Activated T-helper 2 cell treated with anti-CD3 and anti-CD28 coated beads, Interferon-gamma antibody, Interleukin-2, Interleukin-4, amounts not matched to agents 10 μg/mL and 5 μg/mL and 100 μg/mL, durations not matched to agents 14 hours and 24 hours and 36 hours (primary cell): ENCODE data around the gene GOLGA6L7. TPM values are rescaled to one million over a fixed set of nuclear protein-coding genes. Genes with fewer than 3 reads are reported as not detected.
A peak's percentile ranks its signal among the peaks of the same experiment; 100 is the strongest.

Experiments
- DNase-seq: peaks from one replicate; pipeline ENCODE4 v3.0.0; 2021; ENCODE audit warnings: low spot score
- H3K27ac Mint-ChIP-seq: one replicate; pipeline ENCODE4 v1.8.0; 2021; ENCODE audit warnings: mixed read lengths
- H3K27me3 Mint-ChIP-seq: one replicate; pipeline ENCODE4 v1.8.0; 2021; ENCODE audit warnings: low read depth, mixed read lengths
- H3K36me3 Mint-ChIP-seq: one replicate; pipeline ENCODE4 v1.8.0; 2021; ENCODE audit warnings: low read depth, mixed read lengths
- H3K4me1 Mint-ChIP-seq: one replicate; pipeline ENCODE4 v1.8.0; 2021; ENCODE audit warnings: low read depth, mixed read lengths
- H3K4me3 Mint-ChIP-seq: one replicate; pipeline ENCODE4 v1.8.0; 2021; ENCODE audit warnings: low read depth, mild to moderate bottlenecking, moderate library complexity, mixed read lengths
- H3K9me3 Mint-ChIP-seq: one replicate; pipeline ENCODE4 v1.8.0; 2021; ENCODE audit warnings: mixed read lengths
- intact Hi-C: fragments of 100-400 bp; cut with micrococcal nuclease; formaldehyde crosslinking; loops from one replicate; pipeline ENCODE4 v1.15.1; 2023
- total RNA-seq: library from RNA; stranded (reverse); gene quantifications from 2 replicates; pipeline ENCODE4 v1.2.3, GENCODE V29; 2022

GOLGA6L7 gene
- total RNA-seq, 1 donor from 2014 or later: not detected

DNA sequence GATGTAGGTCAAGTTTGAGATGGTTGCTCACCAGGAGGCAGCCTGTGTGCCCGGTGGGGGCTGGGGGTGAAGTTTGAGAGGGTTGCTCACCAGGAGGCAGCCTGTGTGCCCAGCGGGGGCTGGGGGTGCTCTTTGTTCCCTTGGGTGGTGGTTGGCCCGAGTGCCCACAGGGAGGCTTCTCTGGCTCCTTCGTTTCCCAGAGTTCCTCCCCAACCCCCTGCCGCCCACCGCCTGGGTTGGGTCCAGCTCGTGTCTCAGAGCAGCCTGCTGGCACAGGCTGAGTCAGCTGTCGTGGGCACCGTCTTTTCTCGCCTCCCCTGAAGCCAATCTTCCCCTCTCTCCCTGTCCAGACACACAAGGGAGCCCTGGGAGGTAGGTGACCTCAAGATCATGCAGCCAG is 40.5 kb upstream of the GOLGA6L7 start:
- Mint-ChIP-seq H3K27ac (no peak overlapping the region), H3K36me3 (no peaks in the 10 kb centered on the region), H3K27me3 (peaks cover 34% of the 10 kb centered on the region), H3K4me1 (peaks cover 21% of the 10 kb centered on the region), H3K9me3 (no peaks in the 10 kb centered on the region), H3K4me3 (no peak overlapping the region)
- no peak for DNase-seq
- intact Hi-C loops: loop anchor here (10.0 kb wide), 1 partner anchor 86 kb away; no protein-coding TSS in a partner anchor

DNA sequence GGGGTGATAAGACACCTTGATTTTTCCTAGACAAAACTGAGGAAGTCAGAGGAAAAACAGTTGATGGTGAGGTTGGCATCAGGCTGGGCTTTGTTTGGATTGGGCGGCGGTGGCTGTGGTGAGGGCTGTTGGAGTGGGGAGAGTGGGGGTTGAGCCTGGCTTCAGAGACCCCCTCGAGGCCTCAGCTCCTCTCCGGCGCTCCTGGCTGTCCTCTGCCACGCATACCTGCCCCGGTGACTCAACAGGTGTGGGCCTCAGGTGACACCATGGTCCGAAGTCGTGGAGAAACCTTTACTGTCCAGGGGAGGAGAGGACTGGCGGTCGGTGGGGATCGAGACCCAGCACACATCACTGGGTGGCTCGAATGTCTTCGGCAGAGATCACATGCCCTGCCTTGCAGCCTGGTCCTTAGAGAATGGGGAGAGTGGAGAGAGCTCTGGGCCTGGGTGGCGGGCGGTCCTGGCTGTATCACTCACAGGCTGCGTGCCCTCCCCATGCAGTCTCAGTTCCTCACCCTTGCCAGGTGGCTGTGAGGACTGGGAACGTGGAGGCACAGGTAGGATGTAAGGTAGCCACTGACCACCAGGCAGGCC is 40.0 kb upstream of the GOLGA6L7 start:
- no peak overlapping the region for H3K27ac Mint-ChIP-seq
- H3K9me3 Mint-ChIP-seq: no peaks in the 10 kb centered on the region
- no peaks in the 10 kb centered on the region for H3K36me3 Mint-ChIP-seq
- intact Hi-C loops: loop anchor here (10.0 kb wide), 1 partner anchor 86 kb away; no protein-coding TSS in a partner anchor
- H3K4me1 Mint-ChIP-seq: peaks cover 21% of the 10 kb centered on the region
- H3K27me3 Mint-ChIP-seq: peaks cover 36% of the 10 kb centered on the region
- H3K4me3 Mint-ChIP-seq: no peak overlapping the region
- no peak for DNase-seq

DNA sequence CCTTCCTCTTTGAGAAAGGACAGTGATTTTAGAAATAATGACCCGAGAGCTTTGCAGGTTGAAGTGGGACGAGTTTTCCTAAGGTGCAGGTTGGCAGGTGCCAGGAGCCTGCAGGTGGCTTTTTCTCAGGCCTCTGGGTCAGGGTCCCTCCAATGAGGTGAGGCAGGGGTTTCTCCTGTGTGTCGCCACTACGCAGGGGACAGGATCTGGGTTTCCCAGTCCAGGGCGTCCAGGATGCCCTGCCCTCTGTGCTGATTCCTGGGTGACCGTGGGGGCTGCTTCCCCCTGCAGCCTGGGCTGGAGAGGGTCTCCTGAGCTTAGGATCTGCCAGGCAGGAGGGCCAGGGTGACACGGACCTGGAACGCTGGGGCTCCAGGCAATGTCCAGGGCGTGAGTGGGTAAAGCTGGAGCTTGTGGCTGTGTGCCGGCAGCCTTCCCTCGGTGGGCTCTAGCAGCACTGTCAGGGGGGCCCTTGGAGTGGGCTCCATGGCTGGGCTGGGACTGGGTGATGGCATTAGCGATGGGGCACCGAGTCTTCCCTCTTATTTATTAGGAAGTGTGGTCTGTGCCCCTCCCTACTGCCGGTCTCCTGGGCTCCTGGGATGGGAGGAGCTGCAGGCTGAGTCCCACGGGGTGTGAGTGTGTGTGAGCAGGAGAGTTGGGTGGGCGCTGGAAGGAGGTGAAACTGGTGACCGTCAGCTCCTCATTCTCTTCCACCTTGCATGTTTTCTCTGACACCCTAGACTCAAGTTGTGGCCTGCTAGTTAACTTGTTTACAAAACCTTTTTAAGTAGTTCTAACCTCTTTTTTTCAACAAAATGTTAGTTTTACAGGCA is 39.1 kb upstream of the GOLGA6L7 start:
- Mint-ChIP-seq H3K4me3 (peak overlapping the region; percentile 56), H3K9me3 (no peaks in the 10 kb centered on the region), H3K27me3 (peaks cover 39% of the 10 kb centered on the region), H3K4me1 (peaks cover 21% of the 10 kb centered on the region), H3K27ac (no peak overlapping the region), H3K36me3 (no peaks in the 10 kb centered on the region)
- DNase-seq: no peak
- intact Hi-C loops: loop anchor here (10.0 kb wide), 1 partner anchor 87 kb away; no protein-coding TSS in a partner anchor

DNA sequence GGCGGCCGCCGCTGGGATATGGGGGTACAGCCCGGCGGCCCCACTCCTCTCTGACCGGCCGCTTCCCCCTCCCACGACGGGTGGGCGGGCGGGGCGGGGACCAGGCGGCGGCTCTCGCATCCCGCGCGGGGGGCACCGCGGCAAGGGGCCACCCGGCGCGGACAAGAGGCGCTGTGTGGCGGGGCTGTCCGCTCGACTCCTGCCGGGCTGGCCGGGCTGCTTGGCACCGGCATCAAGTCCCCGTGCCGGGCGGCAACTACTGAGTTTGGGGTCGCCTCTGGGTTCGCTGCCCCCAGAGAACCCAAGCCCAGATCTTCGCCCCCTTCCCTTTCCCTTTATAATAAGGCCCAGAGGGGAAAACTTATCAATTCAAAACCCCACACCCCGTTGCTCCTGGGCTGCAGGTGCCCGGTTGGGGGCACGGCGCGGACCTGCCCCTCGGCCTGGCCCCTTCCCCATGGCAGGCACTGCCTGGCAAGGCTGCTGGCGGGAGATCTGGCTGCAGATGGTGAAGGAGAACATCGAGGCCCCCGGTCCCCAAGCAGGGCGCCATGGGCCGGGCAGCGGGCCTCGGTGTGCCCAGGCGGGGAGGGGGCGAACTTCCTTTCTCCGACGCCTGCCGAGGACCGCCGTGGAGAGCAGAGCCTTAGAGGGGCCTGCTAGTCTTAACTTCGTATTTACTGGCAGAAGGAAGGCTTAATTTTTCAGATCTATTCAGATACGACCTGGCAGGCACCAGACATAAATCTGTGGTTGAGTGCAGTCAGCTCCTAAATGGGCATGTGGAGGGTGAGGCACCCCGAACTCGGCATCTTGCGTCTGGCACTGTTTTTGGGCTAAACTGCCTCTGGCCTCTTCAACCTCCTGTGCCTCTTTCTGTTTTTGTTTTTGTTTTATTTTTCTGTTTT is 38.2 kb upstream of the GOLGA6L7 start:
- Mint-ChIP-seq H3K9me3 (no peaks in the 10 kb centered on the region), H3K36me3 (no peaks in the 10 kb centered on the region), H3K4me1 (peaks cover 21% of the 10 kb centered on the region), H3K27ac (no peak overlapping the region), H3K27me3 (peaks cover 41% of the 10 kb centered on the region), H3K4me3 (peak overlapping the region; percentile 56)
- intact Hi-C loops: loop anchor here (10.0 kb wide), 1 partner anchor 88 kb away; no protein-coding TSS in a partner anchor
- no peak for DNase-seq

DNA sequence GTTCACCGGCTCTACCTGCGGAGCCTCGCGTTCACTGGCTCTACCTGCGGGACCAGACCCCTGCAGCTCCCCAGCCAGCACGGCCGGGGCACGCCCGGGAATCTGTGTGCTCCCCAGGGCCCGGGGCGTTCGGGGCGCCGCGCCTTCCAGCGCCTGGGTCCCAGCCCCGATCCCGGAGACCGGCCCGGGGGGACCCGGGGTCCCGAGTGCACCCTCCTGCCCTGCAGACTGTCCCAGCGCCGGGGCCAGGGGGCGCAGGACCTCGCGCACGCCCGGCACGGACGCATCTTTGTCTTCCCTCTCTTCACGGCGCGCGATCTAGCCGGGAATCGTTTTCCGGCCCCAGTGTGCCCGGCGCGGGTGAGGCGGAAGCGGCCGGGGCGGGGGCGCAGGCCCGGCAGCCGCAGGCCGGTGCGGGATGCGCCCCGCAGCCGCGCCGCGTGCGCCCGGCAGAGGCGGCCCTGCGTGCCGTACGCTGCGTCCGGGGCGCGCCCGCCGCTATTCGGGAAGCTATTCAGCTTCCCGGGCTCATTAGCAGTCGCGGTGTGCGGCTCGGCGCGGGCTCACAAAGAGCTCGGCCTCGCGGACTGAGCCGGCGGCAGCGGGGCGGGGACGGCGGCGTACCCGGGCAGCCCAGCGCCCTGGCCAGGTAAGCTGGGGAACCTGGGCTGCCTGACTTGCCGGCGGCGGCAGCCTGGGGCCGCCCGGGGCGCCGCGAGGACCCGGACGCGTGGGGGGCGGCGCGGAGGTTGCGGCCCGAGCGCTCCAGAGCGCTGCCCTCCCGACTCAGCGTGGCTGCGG is 37.4 kb upstream of the GOLGA6L7 start, which contains the start of gene APBA2:
APBA2 (plus strand) TSS at position 345 of the 801 bp plus-strand sequence. CDS start 167,911 bp downstream, outside the sequence.
- intact Hi-C loops: loop anchor here (10.0 kb wide), 1 partner anchor 89 kb away; no protein-coding TSS in a partner anchor
- Mint-ChIP-seq H3K9me3 (no peaks in the 10 kb centered on the region), H3K36me3 (no peaks in the 10 kb centered on the region), H3K27me3 (peaks cover 41% of the 10 kb centered on the region), H3K4me3 (peak within 1 kb of the TSS; percentile 56), H3K27ac (no peak within 1 kb of the TSS), H3K4me1 (peaks cover 14% of the 10 kb centered on the region)
- peak; percentile 16 for DNase-seq

DNA sequence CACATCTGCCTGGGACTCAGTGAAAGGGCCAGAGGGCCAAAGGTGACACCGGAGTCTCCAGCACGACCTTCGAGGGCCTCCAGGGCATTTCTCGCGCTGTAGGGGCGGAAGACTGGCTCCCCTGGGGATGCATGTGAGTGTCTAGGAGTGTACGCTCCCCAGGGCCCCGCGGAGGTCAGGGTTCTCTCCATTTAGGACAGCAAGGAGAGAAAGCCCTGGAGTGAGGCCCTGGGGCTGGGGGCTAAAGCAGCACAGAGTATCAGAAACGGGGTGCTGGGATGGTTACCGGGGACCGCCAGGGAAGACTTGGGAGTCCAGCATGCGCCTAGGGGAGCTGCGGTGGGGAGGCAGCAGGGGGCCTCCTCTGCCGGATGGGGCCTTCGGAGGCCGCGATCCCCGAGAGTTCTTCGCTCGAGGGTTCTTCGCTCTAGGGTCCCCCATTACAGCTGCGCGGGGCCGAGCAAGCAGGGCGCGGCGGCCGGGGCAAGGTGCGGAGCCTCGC is 36.7 kb upstream of the GOLGA6L7 start:
- H3K27ac Mint-ChIP-seq: no peak overlapping the region
- intact Hi-C loops: loop anchor here (10.0 kb wide), 1 partner anchor 90 kb away; no protein-coding TSS in a partner anchor

DNA sequence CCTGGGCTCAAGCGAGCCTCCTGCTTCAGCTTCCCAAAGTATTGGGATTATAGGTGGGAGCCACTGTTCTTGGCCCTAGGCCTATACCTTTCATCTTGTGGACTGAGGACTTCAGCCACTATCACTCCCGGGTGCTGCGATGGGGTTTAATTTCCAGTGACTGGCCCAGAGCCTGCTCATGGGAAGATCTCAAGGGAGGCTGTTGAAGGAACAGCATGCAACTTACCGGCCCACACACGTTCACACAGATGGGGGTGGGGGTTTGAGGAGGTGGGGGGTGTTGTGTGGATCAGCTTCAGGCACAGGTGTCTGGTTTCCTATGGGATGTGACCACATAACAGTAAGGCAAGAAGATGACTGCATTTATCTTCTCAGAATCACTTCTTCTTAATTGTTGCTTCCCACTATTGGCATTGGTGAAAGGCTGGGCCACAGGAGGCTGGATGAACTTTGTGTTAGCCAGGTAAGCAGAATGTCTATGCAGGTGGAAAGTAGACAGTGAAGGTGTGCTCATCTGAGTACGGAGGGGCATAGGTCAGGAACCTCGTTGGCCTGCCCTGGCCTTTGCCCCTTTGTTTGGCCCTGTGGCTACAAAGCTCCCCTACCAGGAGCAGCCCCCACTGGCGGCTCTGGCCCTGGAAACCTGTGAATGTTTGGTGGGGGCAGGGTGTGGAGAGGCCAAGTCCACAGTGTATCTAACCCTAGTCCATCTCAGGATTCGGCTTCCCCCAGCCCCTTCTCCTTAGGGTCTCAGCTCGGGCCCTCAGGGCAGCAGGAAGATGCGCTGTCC is 35.9 kb upstream of the GOLGA6L7 start:
- Mint-ChIP-seq H3K4me3 (no peak overlapping the region), H3K9me3 (no peaks in the 10 kb centered on the region), H3K27ac (no peak overlapping the region), H3K4me1 (no peaks in the 10 kb centered on the region), H3K27me3 (peaks cover 37% of the 10 kb centered on the region), H3K36me3 (no peaks in the 10 kb centered on the region)
- intact Hi-C loops: loop anchor here (10.0 kb wide), 1 partner anchor 90 kb away; no protein-coding TSS in a partner anchor
- no peak for DNase-seq

More for the DNA sequence above, 36.7 kb upstream of the GOLGA6L7 start:
- no peaks in the 10 kb centered on the region for H3K9me3 Mint-ChIP-seq
- peaks cover 7% of the 10 kb centered on the region for H3K4me1 Mint-ChIP-seq
- H3K36me3 Mint-ChIP-seq: no peaks in the 10 kb centered on the region
- peak overlapping the region; percentile 26 for H3K4me3 Mint-ChIP-seq
- peaks cover 41% of the 10 kb centered on the region for H3K27me3 Mint-ChIP-seq
- no peak for DNase-seq

DNA sequence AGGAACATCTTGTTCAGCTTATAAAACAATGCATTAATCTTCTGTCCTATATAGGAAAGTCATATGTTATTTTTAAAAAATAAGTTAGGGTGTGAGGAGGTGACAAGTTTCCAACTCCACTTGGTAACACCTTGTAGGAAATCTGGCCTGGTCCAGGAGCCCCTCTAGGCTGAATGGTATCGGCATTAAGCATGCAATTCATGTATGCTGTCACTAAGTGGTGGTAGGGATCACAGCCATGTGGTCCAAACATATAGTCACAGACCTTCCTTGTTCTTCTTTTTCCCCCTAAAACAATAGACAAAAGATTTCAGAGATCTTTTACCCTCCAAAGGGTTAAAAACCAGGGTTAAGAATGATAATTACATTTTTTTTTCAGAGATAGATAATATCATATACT is 33.2 kb upstream of the GOLGA6L7 start:
- no peaks in the 10 kb centered on the region for H3K9me3 Mint-ChIP-seq
- H3K4me1 Mint-ChIP-seq: no peaks in the 10 kb centered on the region
- no peak overlapping the region for H3K27ac Mint-ChIP-seq
- intact Hi-C loops: loop anchor here (10.0 kb wide), 1 partner anchor 93 kb away; no protein-coding TSS in a partner anchor
- H3K36me3 Mint-ChIP-seq: no peaks in the 10 kb centered on the region
- H3K27me3 Mint-ChIP-seq: peaks cover 18% of the 10 kb centered on the region
- no peak for DNase-seq
- H3K4me3 Mint-ChIP-seq: no peak overlapping the region

DNA sequence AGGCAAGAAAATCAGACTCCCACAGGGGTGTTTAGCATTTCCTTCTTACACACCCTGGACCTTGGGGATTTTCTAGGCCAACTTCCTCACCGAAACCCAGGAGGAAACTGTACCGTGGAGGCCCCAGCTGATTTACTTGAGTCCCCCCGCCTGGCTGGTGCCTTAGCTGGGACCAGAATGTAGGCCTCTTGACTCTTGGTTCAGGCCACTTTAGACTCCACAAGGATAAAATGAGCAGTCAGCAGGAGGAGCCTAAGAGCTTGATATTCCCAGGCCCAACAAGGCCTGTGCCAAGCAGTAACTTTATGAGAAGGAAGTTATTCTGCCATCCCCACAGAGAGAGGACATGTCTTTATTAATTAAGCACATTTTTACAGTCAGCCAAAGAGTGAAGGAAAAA is 32.7 kb upstream of the GOLGA6L7 start:
- Mint-ChIP-seq H3K36me3 (no peaks in the 10 kb centered on the region), H3K4me1 (no peaks in the 10 kb centered on the region), H3K27me3 (peaks cover 18% of the 10 kb centered on the region), H3K4me3 (no peak overlapping the region), H3K27ac (no peak overlapping the region), H3K9me3 (no peaks in the 10 kb centered on the region)
- intact Hi-C loops: loop anchor here (10.0 kb wide), 1 partner anchor 94 kb away; no protein-coding TSS in a partner anchor
- DNase-seq: no peak

DNA sequence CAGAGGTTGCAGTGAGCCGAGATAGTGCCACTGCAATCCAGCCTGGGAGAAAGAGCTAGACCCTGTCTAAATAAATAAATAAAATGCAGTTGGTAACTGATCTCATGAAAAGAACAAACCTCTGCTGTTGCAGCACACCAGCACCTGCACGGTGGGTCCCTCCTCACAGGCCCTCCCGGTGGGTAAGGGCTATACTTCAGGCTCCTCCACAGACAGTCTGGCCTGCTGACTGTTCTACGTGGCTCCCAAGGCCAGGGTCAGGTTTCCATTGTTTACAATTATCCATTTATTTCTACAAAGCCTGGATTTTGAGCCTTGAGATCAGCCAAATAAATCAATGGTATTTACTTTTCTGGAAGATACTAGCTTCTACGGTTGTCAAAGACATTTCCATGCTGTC is 32.2 kb upstream of the GOLGA6L7 start:
- no peaks in the 10 kb centered on the region for H3K4me1 Mint-ChIP-seq
- no peak overlapping the region for H3K4me3 Mint-ChIP-seq
- peaks cover 20% of the 10 kb centered on the region for H3K27me3 Mint-ChIP-seq
- H3K36me3 Mint-ChIP-seq: no peaks in the 10 kb centered on the region
- H3K27ac Mint-ChIP-seq: no peak overlapping the region
- intact Hi-C loops: loop anchor here (10.0 kb wide), 1 partner anchor 94 kb away; no protein-coding TSS in a partner anchor
- DNase-seq: no peak
- no peaks in the 10 kb centered on the region for H3K9me3 Mint-ChIP-seq

DNA sequence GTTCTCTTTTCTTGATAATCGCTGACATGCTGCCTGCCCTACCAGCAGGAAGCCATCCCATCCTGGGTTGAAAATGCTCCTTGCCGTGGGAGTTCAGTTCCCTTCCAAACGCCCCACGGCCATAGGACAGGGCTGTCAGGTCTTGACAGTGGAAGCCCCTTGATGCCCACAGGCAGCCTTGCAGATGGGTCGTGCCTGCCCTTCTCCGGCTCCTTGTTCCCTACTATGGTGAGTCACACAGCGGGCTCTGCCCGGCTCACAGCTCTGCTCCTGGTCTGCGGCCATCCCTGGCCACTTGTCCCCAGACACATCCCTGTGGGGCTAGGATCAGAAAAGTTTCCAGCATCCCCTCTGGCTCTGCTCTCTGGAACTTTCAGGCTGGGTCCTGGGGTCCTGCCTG is 31.1 kb upstream of the GOLGA6L7 start:
- Mint-ChIP-seq H3K4me1 (no peaks in the 10 kb centered on the region), H3K36me3 (no peaks in the 10 kb centered on the region), H3K27ac (no peak overlapping the region), H3K9me3 (no peaks in the 10 kb centered on the region), H3K4me3 (no peak overlapping the region), H3K27me3 (peaks cover 15% of the 10 kb centered on the region)
- intact Hi-C loops: no loop called here
- DNase-seq: no peak
